ENCODE results near the gene TELO2.
"Not testable (repeated sequence)": the region's sequence is repeated elsewhere in the genome, so short reads cannot be mapped to it uniquely, and the experiment has no call there.

The TELO2 gene

DNA sequence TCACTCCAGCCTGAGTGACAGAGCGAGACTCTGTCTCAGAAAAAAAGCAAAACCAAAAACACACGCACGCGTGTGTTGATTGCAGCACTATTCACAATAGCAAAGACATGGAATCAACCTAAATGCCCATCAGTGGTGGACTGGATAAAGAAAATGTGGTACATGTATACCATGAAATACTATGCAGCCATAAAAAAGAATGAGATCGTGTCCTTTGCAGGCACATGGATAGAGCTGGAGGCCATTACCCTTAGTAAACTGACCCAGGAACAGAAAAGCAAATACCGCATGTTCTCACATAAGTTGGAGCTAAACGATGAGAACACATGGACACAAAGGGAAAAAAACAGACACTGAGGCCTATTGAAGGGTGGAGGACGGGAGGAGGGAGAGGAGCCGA lies 14.2 kb upstream of the TELO2 start:
- not testable (repeated sequence) for DNase-seq

DNA sequence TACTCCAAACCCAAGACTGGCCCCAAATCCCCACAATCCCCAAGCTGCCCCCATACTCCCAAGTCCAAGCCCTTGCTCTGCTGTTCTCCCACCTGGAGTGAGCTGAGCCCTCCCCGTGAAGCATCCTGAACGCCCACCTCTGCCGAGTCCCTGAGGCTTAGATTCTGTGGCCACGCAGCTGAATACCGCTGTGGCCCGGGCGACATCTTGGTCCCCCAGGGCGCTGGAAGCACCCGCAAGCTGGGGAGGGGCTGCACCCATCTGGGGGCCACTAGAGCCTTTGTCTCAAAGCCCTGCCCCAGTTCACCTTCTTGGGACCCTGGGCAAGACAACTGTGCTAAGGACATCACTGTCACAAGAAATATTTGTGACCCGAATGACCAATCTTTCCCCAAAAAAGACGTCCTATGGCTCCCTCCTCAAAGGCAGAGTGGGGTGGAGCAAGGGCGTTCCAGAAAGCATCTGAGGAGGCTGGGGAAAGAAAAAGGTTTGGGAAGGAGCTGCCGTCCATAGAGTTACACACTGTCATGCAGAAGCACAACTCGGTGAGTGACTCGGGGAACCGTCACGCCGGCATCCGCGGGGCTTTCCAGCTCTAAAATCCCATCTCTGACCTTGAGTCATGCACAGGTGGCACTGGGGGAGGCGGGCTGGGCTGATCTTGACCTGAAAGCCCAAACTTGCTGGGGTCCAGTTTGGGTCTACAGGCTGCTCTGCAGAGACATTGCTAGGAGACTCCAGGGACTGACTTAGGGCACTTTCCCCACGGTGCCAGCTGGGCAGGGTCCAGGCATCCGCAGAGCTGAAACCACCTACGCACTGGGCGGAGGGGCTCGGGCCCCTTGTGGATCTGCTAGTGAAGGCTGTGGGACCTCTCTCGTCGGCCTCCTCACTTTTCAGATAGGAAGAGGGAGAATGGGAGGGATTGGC lies 11.0 kb upstream of the TELO2 start:
- DNase-seq, result no peak

GRCh38 chr16:1485847-1486496 lies 7.2 kb upstream of the TELO2 start:
- DNase-seq, result no peak

DNA sequence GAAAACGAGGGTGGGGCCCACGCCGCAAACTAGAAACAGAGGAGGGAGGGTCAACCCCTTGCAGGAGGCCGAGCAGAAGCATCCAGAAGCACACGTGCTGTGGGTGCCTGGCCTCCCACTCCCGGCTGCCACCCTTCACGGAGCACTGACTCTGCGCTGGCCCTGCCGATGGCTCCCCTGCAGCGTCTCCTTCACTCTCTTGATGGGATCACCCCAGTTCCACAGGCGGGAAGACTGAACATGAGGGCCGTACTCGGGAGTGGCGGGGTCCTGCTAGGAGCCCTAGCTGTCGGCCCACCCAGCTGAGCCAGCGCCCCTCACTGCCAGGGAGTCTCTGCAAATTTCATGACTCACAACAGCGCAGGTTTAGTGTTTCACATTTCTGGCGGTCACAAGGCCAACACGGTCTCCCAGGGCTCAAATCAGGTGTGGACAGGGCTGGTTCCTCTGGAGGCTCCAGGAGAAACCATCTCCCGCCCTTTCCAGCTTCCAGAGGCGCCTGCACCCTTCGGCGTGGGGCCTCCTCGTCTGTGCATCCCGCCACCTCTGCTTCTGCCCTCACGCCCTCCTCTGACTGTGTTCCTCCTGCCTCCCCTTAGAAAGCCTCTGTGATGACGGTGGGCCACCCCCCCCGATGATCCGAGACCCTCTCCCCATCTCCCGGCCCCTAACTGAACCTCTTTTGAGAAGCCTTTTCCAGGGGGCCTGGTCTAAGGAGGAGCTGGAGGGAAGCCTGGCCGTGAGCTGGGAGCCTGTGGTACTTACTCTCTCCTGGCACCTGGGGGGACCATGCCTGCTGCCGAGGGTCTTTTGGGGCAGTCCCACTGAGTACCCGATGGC lies 6.4 kb upstream of the TELO2 start:
- DNase-seq, result no peak

DNA sequence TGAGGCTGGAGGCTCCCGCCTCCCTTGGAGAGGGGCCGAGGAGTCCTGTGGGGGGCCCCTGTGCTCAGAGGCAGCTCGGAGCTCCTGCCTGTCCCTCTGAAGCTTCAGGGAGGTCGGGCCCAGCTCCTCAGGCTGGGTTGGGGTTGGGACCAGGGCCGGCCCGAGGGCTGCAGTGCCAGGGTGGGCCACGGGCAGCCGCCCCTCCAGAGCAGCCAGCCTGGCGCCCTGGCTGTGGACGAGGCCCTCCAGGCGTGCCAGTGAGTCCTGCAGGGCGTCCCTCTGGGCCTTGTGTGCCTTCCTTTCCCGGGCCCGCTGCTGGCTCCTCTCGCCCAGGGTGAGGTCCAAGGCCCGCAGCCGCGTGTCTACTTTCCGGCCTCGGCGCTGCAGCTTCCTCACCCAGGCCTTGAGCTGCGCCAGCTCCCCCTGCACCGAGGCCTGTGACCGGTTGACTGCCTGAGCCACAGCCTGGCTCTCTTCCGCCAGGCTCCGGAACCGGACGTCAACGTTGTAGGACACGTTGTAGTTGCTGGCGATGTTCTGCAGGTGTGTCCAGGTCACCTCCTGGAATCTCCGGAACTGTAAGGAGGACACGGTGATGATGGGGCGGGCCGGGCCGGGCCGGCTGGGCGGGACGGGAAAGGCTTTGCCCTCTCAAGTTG lies 5.6 kb upstream of the TELO2 start:
- DNase-seq, result no peak

DNA sequence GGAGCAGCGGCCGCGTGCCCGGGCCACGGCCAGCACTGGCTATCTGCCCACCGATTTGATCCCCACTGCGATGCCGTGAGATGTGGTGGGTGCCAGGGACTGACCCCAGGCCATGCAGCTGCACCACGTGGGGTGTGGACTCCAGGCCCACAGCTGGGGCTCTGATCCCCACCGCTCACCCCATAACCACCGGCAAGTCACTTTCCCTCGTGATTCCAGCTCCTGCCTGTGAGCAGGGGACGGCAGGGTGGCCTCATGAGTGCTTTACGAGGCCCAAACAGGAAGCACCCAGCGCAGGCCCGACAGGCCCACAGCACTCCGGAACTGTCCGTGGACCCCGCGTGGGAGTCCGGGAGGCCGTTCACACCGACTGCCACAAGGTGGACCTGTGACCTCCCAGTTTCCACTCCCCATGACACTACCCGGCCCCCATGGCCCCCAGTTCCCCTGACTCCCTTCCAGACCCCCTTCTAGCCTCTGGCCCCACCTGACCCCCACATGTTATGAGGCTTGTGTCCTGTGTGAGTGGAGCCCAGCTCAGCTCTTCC lies 5.0 kb upstream of the TELO2 start:
- no peak for DNase-seq

GRCh38 chr16:1488619-1489018 lies 4.5 kb upstream of the TELO2 start, which contains the start of gene PTX4:
Gene PTX4 (minus strand): TSS chr16:1488944. CDS start chr16:1488909, 35 bp downstream.
- no peak for DNase-seq

DNA sequence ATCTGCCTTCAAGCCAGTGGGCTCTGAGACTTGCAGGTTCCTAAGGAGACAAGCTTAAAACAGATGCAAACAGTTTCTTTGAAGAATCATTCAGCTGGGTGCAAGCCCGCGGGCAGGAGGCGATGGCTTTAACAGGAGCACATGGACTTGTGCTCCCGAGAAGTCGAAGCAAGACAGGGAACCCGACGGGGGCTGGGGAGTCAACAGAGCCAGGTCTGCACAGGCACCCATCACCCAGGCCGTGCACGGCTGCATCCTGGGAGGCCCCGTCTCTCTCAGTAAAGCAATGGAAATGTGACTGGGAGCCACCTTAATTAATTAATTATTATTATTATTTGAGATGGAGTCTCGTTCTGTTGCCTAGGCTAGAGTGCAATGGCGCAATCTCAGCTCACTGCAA lies 4.1 kb upstream of the TELO2 start:
- DNase-seq, result no peak

DNA sequence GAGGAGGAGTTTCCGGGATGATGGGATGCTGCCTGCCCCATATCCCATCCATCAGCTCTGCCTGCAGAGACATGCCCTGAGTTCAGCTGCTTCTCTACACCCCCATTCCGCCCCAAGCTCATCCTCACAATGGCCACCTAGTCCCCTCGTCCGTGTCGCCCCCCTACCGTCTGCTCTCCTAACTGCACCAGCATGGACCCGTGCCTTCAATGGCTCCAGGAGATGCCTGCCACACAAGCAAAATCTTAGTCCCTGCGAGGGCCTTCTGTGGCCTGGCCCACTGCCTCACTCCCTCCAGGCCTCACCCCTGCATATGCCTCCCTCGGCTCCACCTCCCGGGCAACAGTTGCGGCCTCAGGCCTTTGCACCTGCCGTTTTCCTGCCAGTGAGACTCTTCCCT lies 1.8 kb upstream of the TELO2 start:
- no peak for DNase-seq

DNA sequence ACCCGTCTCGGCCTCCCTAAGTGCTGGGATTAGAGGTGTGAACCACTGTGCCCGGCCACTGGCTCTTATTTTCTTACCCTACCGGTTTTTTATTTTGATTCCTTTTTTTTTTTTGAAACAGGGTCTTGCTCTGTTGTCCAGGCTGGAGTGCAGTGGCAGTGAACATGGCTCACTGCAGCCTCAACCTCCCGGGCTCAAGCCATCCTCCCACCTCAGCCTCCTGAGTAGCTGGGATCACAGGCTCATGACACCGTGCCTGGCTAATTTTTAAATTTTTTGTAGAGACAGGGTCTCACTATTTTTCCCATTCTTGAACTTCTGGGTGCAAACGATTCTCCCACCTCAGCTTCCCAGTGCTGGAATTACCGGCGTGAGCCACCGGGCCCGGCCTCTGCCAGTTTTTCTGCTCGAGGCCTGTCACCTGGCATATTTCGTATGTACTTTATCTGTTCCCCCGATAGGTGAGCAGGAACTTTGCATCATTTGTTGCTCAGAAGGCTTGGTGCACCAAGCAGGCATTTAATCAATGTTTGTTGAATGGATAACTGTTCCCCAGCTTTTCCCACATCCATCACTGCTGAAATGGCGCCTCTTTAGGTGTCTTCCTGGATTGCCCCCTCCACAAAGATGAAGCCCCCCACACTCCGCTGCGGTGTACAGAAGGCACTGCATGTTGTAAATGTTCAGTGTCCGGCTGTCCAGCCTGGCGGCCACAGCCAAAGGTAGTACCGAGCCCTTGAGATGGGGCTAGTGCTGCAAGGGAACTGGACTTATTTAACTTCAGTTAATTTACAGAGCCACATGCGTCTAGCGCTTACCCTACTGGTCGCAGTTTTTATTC lies 858 bp upstream of the TELO2 start:
- DNase-seq, result no peak

DNA sequence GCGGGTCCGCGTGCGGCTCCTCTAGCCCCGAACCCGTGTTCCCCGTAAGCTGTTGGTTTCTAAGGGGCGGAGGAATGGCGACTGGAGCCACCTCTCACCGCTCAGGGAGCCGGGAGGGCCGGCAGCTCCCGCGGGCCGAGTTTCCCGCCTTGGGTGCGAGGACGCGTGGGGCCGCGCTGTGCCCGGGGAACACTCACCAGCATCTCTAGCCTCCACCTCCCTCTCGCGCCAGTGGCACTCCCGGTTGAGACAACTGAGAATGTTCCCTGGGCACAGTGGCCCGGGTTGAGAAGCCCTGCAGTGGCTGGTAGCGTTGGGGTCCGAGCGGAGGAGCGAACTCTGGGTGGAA lies 560 bp downstream of the TELO2 start:
- DNase-seq, result no peak

GRCh38 chr16:1494129-1494640 lies 1.0 kb downstream of the TELO2 start:
- no peak for DNase-seq

DNA sequence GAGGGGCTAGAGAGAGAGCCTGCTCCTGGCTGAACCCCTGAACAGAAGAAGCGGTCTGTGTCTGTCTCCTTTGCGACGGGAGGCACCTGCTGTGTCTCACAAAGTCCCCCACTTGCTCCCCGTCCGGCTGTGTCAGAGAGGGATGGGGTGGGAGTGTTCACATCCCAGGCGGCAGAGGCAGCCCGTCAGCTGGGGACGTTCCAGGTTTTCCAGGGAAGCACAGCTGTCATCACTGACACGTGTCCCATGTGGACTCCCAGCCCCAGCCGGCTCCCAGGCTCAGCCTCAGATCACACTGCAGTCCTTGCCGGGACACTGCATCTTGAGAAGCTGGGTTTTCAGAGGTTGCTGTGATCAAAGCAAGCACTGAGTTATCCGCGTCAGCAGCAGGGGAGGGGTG lies 1.6 kb downstream of the TELO2 start:
- DNase-seq, result no peak

GRCh38 chr16:1495211-1495888 lies 2.2 kb downstream of the TELO2 start:
- no peak for DNase-seq

GRCh38 chr16:1495889-1496262 lies 2.7 kb downstream of the TELO2 start:
- DNase-seq, result no peak

- DNase-seq, result no peak
Measured at GRCh38 chr16:1496464-1496863, 3.3 kb downstream of the TELO2 start.

- DNase-seq, result no peak
Measured at GRCh38 chr16:1497014-1497598, 3.9 kb downstream of the TELO2 start.

GRCh38 chr16:1498899-1499676 lies 5.9 kb downstream of the TELO2 start:
- no peak for DNase-seq

DNA sequence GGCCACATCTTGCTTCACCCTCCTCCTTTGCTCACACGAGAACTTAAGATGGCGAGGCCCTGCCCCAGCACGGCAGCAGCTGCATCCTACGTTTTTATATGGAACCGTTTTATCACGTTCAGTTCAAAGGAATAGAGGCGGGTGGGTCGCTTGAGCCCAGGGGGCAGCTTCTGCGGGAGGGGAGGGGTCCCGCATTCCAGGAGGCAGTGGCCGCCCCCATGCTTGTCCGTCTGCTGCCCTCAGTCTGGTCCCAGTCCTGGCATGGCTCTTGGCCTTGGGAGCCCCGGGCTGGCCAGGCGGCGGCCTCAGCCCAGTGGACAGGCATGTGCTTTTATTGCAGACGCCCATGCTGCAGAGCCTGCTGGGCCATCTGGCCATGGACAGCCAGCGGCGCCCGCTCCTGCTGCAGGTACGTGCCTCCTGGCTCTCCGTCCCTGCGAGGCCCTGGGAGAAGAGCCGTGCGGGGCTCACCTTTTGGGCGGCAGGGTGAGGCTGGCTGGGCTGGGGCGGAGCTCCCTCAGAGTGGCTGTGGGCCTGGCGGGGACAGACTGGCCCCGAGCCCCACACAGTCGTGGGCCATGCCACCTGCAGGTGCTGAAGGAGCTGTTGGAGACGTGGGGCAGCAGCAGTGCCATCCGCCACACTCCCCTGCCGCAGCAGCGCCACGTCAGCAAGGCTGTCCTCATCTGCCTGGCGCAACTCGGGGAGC lies 6.8 kb downstream of the TELO2 start:
- DNase-seq, result no peak
